ENCODE data around the gene WFDC6. TPM values are rescaled to one million over a fixed set of nuclear protein-coding genes. Genes with fewer than 3 reads are reported as not detected.

The WFDC6 gene
- polyA plus RNA-seq, 1 donor from 2014 or later = not detected

- Histone ChIP-seq H3K4me2 (ENCODE audit: low read length) (no peak overlapping the region), H3K9ac (ENCODE audit: low read length) (no peak overlapping the region), H3K4me3 (ENCODE audit: low read length) (no peak overlapping the region), H4K20me1 (ENCODE audit: insufficient read depth) (no peaks in the 10 kb centered on the region), H3K36me3 (ENCODE audit: insufficient read depth, low read length) (no peaks in the 10 kb centered on the region), H3K27ac (ENCODE audit: low read length) (no peak overlapping the region), H3F3A (ENCODE audit: insufficient read depth, low read length, poor library complexity, severe bottlenecking) (no peaks in the 10 kb centered on the region), H3K79me2 (replicated peaks; ENCODE audit: insufficient read depth, low read length) (no peaks in the 10 kb centered on the region), H3K9me3 (ENCODE audit: low read length) (no peaks in the 10 kb centered on the region), H3K9me2 (ENCODE audit: insufficient read depth, low read length) (no peaks in the 10 kb centered on the region), H3K27me3 (ENCODE audit: insufficient read depth, low read depth, low read length) (no peaks in the 10 kb centered on the region), H2AFZ (ENCODE audit: low read depth, low read length) (no peak overlapping the region)
- TF ChIP-seq POLR2AphosphoS5 (IDR thresholded peaks at IDR 0.05) = no peak
- TF ChIP-seq EZH2 (IDR thresholded peaks at IDR 0.05; ENCODE audit: borderline replicate concordance, insufficient read depth, low read length, poor library complexity, severe bottlenecking) = no peak
- TF ChIP-seq EP300 (conservative IDR thresholded peaks at IDR 0.05; ENCODE audit: poor library complexity, severe bottlenecking) = no peak
- no peak for TF ChIP-seq RAD21 (conservative IDR thresholded peaks at IDR 0.05)
- no peak for TF ChIP-seq REST (IDR thresholded peaks at IDR 0.05; ENCODE audit: borderline replicate concordance)
- TF ChIP-seq, protein P1, sequence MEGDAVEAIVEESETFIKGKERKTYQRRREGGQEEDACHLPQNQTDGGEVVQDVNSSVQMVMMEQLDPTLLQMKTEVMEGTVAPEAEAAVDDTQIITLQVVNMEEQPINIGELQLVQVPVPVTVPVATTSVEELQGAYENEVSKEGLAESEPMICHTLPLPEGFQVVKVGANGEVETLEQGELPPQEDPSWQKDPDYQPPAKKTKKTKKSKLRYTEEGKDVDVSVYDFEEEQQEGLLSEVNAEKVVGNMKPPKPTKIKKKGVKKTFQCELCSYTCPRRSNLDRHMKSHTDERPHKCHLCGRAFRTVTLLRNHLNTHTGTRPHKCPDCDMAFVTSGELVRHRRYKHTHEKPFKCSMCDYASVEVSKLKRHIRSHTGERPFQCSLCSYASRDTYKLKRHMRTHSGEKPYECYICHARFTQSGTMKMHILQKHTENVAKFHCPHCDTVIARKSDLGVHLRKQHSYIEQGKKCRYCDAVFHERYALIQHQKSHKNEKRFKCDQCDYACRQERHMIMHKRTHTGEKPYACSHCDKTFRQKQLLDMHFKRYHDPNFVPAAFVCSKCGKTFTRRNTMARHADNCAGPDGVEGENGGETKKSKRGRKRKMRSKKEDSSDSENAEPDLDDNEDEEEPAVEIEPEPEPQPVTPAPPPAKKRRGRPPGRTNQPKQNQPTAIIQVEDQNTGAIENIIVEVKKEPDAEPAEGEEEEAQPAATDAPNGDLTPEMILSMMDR (IDR thresholded peaks at IDR 0.05; ENCODE audit: poor library complexity, severe bottlenecking) = no peak
- no peak for TF ChIP-seq SMC3 (conservative IDR thresholded peaks at IDR 0.05; ENCODE audit: poor library complexity)
- no peak for TF ChIP-seq MXI1 (conservative IDR thresholded peaks at IDR 0.05; ENCODE audit: poor library complexity, severe bottlenecking)
- TF ChIP-seq TAF1 (IDR thresholded peaks at IDR 0.05; ENCODE audit: low read depth) = no peak
Observed at GRCh38 chr20:45552456-45552855, 13.2 kb upstream of the WFDC6 start.

- Histone ChIP-seq H3K36me3 (ENCODE audit: insufficient read depth, low read length) (no peaks in the 10 kb centered on the region), H3K79me2 (replicated peaks; ENCODE audit: insufficient read depth, low read length) (no peaks in the 10 kb centered on the region)
- TF ChIP-seq EZH2 (IDR thresholded peaks at IDR 0.05; ENCODE audit: borderline replicate concordance, insufficient read depth, low read length, poor library complexity, severe bottlenecking) (no peak), TAF1 (IDR thresholded peaks at IDR 0.05; ENCODE audit: low read depth) (no peak), POLR2AphosphoS5 (IDR thresholded peaks at IDR 0.05) (no peak), SMC3 (conservative IDR thresholded peaks at IDR 0.05; ENCODE audit: poor library complexity) (no peak)
- TF ChIP-seq, protein P1 (IDR thresholded peaks at IDR 0.05; ENCODE audit: poor library complexity, severe bottlenecking) = no peak
Observed at GRCh38 chr20:45550765-45551164, 11.5 kb upstream of the WFDC6 start.

More at GRCh38 chr20:45550765-45551164, 11.5 kb upstream of the WFDC6 start:
- H3K9me3 ChIP-seq (ENCODE audit: low read length) = no peaks in the 10 kb centered on the region
- no peaks in the 10 kb centered on the region for H3K27me3 ChIP-seq (ENCODE audit: insufficient read depth, low read depth, low read length)
- H4K20me1 ChIP-seq (ENCODE audit: insufficient read depth) = no peaks in the 10 kb centered on the region
- no peak overlapping the region for H3K27ac ChIP-seq (ENCODE audit: low read length)
- H2AFZ ChIP-seq (ENCODE audit: low read depth, low read length) = no peak overlapping the region
- no peak overlapping the region for H3K4me2 ChIP-seq (ENCODE audit: low read length)
- H3K9me2 ChIP-seq (ENCODE audit: insufficient read depth, low read length) = no peaks in the 10 kb centered on the region
- no peak overlapping the region for H3K9ac ChIP-seq (ENCODE audit: low read length)
- H3F3A ChIP-seq (ENCODE audit: insufficient read depth, low read length, poor library complexity, severe bottlenecking) = no peaks in the 10 kb centered on the region
- no peak overlapping the region for H3K4me3 ChIP-seq (ENCODE audit: low read length)
